ENCODE measurements around the gene CCT3. TPM values are rescaled to one million over a fixed set of nuclear protein-coding genes. Genes with fewer than 3 reads are reported as not detected.

Gene CCT3
- total RNA-seq, 1 experiment from 2014 or later: 451 TPM

- Histone ChIP-seq H3K9me3 (ENCODE audit: control insufficient read depth, insufficient read depth, low read depth, low read length) (no peaks in the 10 kb centered on the region), H3K27me3 (ENCODE audit: control insufficient read depth, insufficient read depth, low read length) (no peaks in the 10 kb centered on the region), H3K4me3 (ENCODE audit: low read depth in 2 of 2, low read length in 2 of 2) (no peak overlapping the region), H3K36me3 (ENCODE audit: control insufficient read depth, insufficient read depth, low read length) (no peaks in the 10 kb centered on the region), H3K27ac (ENCODE audit: low read length) (no peak overlapping the region), H3K4me1 (ENCODE audit: control insufficient read depth, insufficient read depth, low read length) (no peaks in the 10 kb centered on the region)
- ATAC-seq: no peak
- TF ChIP-seq CTCF (IDR thresholded peaks at IDR 0.05): no peak
- no peak for TF ChIP-seq SIN3A (IDR thresholded peaks at IDR 0.05; ENCODE audit: borderline replicate concordance, insufficient read depth, low read depth, low read length)
- no peak for TF ChIP-seq TCF7L2 (IDR thresholded peaks at IDR 0.05; ENCODE audit: low read depth, low read length)
- TF ChIP-seq REST (IDR thresholded peaks at IDR 0.05; ENCODE audit: insufficient read depth in 1 of 2, low read depth in 2 of 2, low read length in 1 of 2): no peak
- TF ChIP-seq POLR2AphosphoS5 (IDR thresholded peaks at IDR 0.05; ENCODE audit: low read depth, low read length): no peak
- in situ Hi-C loops (cut with HindIII; ENCODE audit: low pct_unique_long_range_greater_than_20kb, low sequenced_read_pairs) (no loop called here), intact Hi-C loops (cut with micrococcal nuclease; ENCODE audit: unreplicated experiment) (no loop called here)
- no TSS peak for BruUV-seq (replicated peaks)
- CTCF ChIA-PET: no interaction called here
- DNase-seq (ENCODE audit: low read depth, low spot score): no peak
- POLR2A ChIA-PET: interaction anchor here (0.6 kb wide), 1 partner anchor 214 kb away, joined by 6 read pairs; no protein-coding TSS in a partner anchor
These were observed 40.5 kb upstream of the CCT3 start for GRCh38 chr1:156378557-156378956.

- ChIA-PET CTCF (interaction anchor here (1.0 kb wide), 1 partner anchor 69 kb away, joined by 3 read pairs; no protein-coding TSS in a partner anchor), POLR2A (no interaction called here)
- no peaks in the 10 kb centered on the region for H3K36me3 ChIP-seq (ENCODE audit: control insufficient read depth, insufficient read depth, low read length)
- no peak for ATAC-seq
- H3K9me3 ChIP-seq (ENCODE audit: control insufficient read depth, insufficient read depth, low read depth, low read length): no peaks in the 10 kb centered on the region
- no peak overlapping the region for H3K4me3 ChIP-seq (ENCODE audit: low read depth in 2 of 2, low read length in 2 of 2)
- H3K27ac ChIP-seq (ENCODE audit: low read length): no peak overlapping the region
- H3K27me3 ChIP-seq (ENCODE audit: control insufficient read depth, insufficient read depth, low read length): no peaks in the 10 kb centered on the region
- in situ Hi-C loops (cut with HindIII; ENCODE audit: low pct_unique_long_range_greater_than_20kb, low sequenced_read_pairs): no loop called here
- H3K4me1 ChIP-seq (ENCODE audit: control insufficient read depth, insufficient read depth, low read length): no peaks in the 10 kb centered on the region
- DNase-seq (ENCODE audit: low read depth, low spot score): no peak
- intact Hi-C loops (cut with micrococcal nuclease; ENCODE audit: unreplicated experiment): no loop called here
- BruUV-seq (replicated peaks): no TSS peak
- TF ChIP-seq SIN3A (IDR thresholded peaks at IDR 0.05; ENCODE audit: borderline replicate concordance, insufficient read depth, low read depth, low read length): no peak
- TF ChIP-seq CTCF (IDR thresholded peaks at IDR 0.05): no peak
These were observed 39.1 kb upstream of the CCT3 start for GRCh38 chr1:156376958-156377919.

All from Panc1 (cell line).